H9 (cell line): Measurements from ENCODE around the gene FAF1. TPM values are rescaled to one million over a fixed set of nuclear protein-coding genes. Genes with fewer than 3 reads are reported as not detected.

ENCODE experiments used
- DNase-seq: peaks from one replicate; pipeline ENCODE4 v3.0.0-alpha.2; 2017
- H2AFZ ChIP-seq: one replicate; pipeline ENCODE4 v1.6.1; 2013; ENCODE audit warnings: mild to moderate bottlenecking, low read length, control low read depth, moderate library complexity
- H2AK5ac ChIP-seq: 2 replicates; pipeline ENCODE4 v1.6.1; 2013; ENCODE audit warnings: low read length, control low read depth, mixed read lengths; ENCODE audit not compliant: insufficient read length
- H2BK120ac ChIP-seq: one replicate; pipeline ENCODE4 v1.6.1; 2013; ENCODE audit warnings: low read depth, mild to moderate bottlenecking, low read length, control low read depth, inconsistent platforms; ENCODE audit not compliant: poor library complexity, severe bottlenecking
- H2BK12ac ChIP-seq: 2 replicates; pipeline ENCODE4 v1.6.1; 2013; ENCODE audit warnings: low read length, control low read depth, mixed read lengths, low read depth; ENCODE audit not compliant: insufficient read length
- H2BK15ac ChIP-seq: 2 replicates; pipeline ENCODE4 v1.6.1; 2013; ENCODE audit warnings: low read depth, low read length, control low read depth
- H2BK20ac ChIP-seq: one replicate; pipeline ENCODE4 v1.6.1; 2013; ENCODE audit warnings: low read depth, mild to moderate bottlenecking, low read length, control low read depth, inconsistent platforms; ENCODE audit not compliant: poor library complexity, severe bottlenecking
- H2BK5ac ChIP-seq: 2 replicates; pipeline ENCODE4 v1.6.1; 2013; ENCODE audit warnings: low read length, control low read depth, mixed read lengths; ENCODE audit not compliant: insufficient read length
- H3K14ac ChIP-seq: 2 replicates; pipeline ENCODE4 v1.6.1; 2013; ENCODE audit warnings: low read length, control low read depth; ENCODE audit not compliant: insufficient read depth
- H3K18ac ChIP-seq: 2 replicates; pipeline ENCODE4 v1.6.1; 2013; ENCODE audit warnings: low read depth, mild to moderate bottlenecking, mixed read lengths, low read length, control low read depth; ENCODE audit not compliant: insufficient read length
- H3K23ac ChIP-seq: 2 replicates; pipeline ENCODE4 v1.6.1; 2013; ENCODE audit warnings: low read length, control low read depth, mixed read lengths, low read depth; ENCODE audit not compliant: insufficient read length
- H3K23me2 ChIP-seq: 2 replicates; pipeline ENCODE4 v1.6.1; 2013; ENCODE audit warnings: low read depth, mild to moderate bottlenecking, mixed read lengths, low read length, control low read depth; ENCODE audit not compliant: insufficient read length, poor library complexity, severe bottlenecking
- H3K27ac ChIP-seq: 2 replicates; pipeline ENCODE4 v1.5.1; 2013; ENCODE audit warnings: low read length, control low read depth, mixed read lengths, low read depth; ENCODE audit not compliant: insufficient read length
- H3K27me3 ChIP-seq: 2 replicates; pipeline ENCODE4 v1.6.1; 2013; ENCODE audit warnings: low read length, control low read depth, inconsistent platforms; ENCODE audit not compliant: insufficient read depth
- H3K4ac ChIP-seq: 2 replicates; pipeline ENCODE4 v1.6.1; 2013; ENCODE audit warnings: low read depth, mild to moderate bottlenecking, control low read depth, inconsistent platforms, low read length, moderate library complexity
- H3K4me1 ChIP-seq: 2 replicates; pipeline ENCODE4 v1.6.1; 2013; ENCODE audit warnings: low read length, control low read depth, inconsistent platforms; ENCODE audit not compliant: insufficient read depth
- H3K4me2 ChIP-seq: 2 replicates; pipeline ENCODE4 v1.6.1; 2013; ENCODE audit warnings: low read length, control low read depth, mixed read lengths; ENCODE audit not compliant: insufficient read length, insufficient read depth
- H3K56ac ChIP-seq: 2 replicates; pipeline ENCODE4 v1.6.1; 2013; ENCODE audit warnings: low read depth, mild to moderate bottlenecking, mixed read lengths, low read length, control low read depth; ENCODE audit not compliant: insufficient read length
- H3K79me1 ChIP-seq: 2 replicates; pipeline ENCODE4 v1.6.1; 2013; ENCODE audit warnings: low read depth, mild to moderate bottlenecking, moderate library complexity, low read length, control low read depth, inconsistent platforms; ENCODE audit not compliant: insufficient read depth, poor library complexity, severe bottlenecking
- H3K79me2 ChIP-seq: 2 replicates; pipeline ENCODE4 v1.6.1; 2013; ENCODE audit warnings: low read length, control low read depth, inconsistent platforms; ENCODE audit not compliant: insufficient read depth
- H3K9ac ChIP-seq: 2 replicates; pipeline ENCODE4 v1.6.1; 2013; ENCODE audit warnings: low read length, control low read depth, mixed read lengths; ENCODE audit not compliant: insufficient read length; ENCODE audit errors: extremely low read depth
- H3K9me3 ChIP-seq: one replicate; pipeline ENCODE4 v1.6.1; 2013; ENCODE audit warnings: low read depth, low read length, inconsistent platforms; ENCODE audit not compliant: control insufficient read depth
- H3T11ph ChIP-seq: one replicate; pipeline ENCODE4 v1.6.1; 2013; ENCODE audit warnings: mild to moderate bottlenecking, low read length, control low read depth, inconsistent platforms
- H4K20me1 ChIP-seq: one replicate; pipeline ENCODE4 v1.6.1; 2013; ENCODE audit not compliant: control insufficient read depth, insufficient read length, insufficient read depth
- H4K5ac ChIP-seq: 2 replicates; pipeline ENCODE4 v1.6.1; 2013; ENCODE audit warnings: low read depth, mild to moderate bottlenecking, mixed read lengths, low read length, control low read depth; ENCODE audit not compliant: insufficient read length
- H4K8ac ChIP-seq: replicated peaks from 2 replicates; pipeline ENCODE4 v1.6.1; 2013; ENCODE audit warnings: low read length, control low read depth, mixed read lengths, low read depth; ENCODE audit not compliant: insufficient read length
- H4K91ac ChIP-seq: 2 replicates; pipeline ENCODE4 v1.6.1; 2013; ENCODE audit warnings: low read depth, mild to moderate bottlenecking, moderate library complexity, mixed read lengths, low read length, control low read depth; ENCODE audit not compliant: insufficient read length
- H3K27ac Mint-ChIP-seq, 3 experiments: 2 replicates in 2 of 3; 3 replicates in 1 of 3; pipeline ENCODE4 v1.8.0; 2020 to 2021; ENCODE audit warnings: mixed read lengths in 3 of 3, mild to moderate bottlenecking in 1 of 3, moderate library complexity in 1 of 3
- H3K27me3 Mint-ChIP-seq: 2 replicates; pipeline ENCODE4 v1.8.0; 2021; ENCODE audit warnings: low read depth, mild to moderate bottlenecking, moderate library complexity, mixed read lengths
- H3K36me3 Mint-ChIP-seq, 3 experiments: 2 replicates in 2 of 3; 3 replicates in 1 of 3; pipeline ENCODE4 v1.8.0; 2020 to 2021; ENCODE audit warnings: low read depth in 3 of 3, mixed read lengths in 3 of 3; ENCODE audit not compliant: insufficient read depth in 1 of 3
- H3K4me1 Mint-ChIP-seq, 2 experiments: 2 replicates each; pipeline ENCODE4 v1.8.0; 2020; ENCODE audit warnings: mixed read lengths in 2 of 2
- H3K4me3 Mint-ChIP-seq, 2 experiments: 2 replicates in 1 of 2; 3 replicates in 1 of 2; pipeline ENCODE4 v1.8.0; 2020 to 2021; ENCODE audit warnings: mild to moderate bottlenecking in 2 of 2, mixed read lengths in 2 of 2, moderate library complexity in 1 of 2
- H3K9me3 Mint-ChIP-seq, 2 experiments: 2 replicates in 1 of 2; 3 replicates in 1 of 2; pipeline ENCODE4 v1.8.0; 2020; ENCODE audit warnings: mild to moderate bottlenecking in 2 of 2, mixed read lengths in 2 of 2, moderate library complexity in 1 of 2
- CTCF ChIP-seq: fragments of 200-600 bp; sonication (generic); conservative IDR thresholded peaks from 3 replicates; pipeline ENCODE4 v1.8.0; 2021; ENCODE audit warnings: antibody characterized with exemption, mild to moderate bottlenecking
- WGBS: extraction: QIAGEN DNeasy Blood & Tissue Kit; methylation state at CpG from one replicate; pipeline ENCODE4 v1.1.7; 2013; ENCODE audit warnings: missing lambda C conversion rate, low lambda C conversion rate, mixed read lengths; ENCODE audit not compliant: insufficient read length; ENCODE audit errors: extremely low coverage; 5-methylcytosine and 5-hydroxymethylcytosine counted together
- total RNA-seq: library from RNA; stranded (reverse); gene quantifications from 2 replicates; pipeline ENCODE4 v1.2.1, GENCODE V29; 2021

FAF1 gene
- total RNA-seq, 1 experiment from 2014 or later: 60.8 TPM

GRCh38 chr1:50665413-50665812 is 294.7 kb downstream of the FAF1 start:
- H3K27me3 ChIP-seq: no peaks in the 10 kb centered on the region
- H3K23ac ChIP-seq: no peak overlapping the region
- Mint-ChIP-seq H3K9me3 (no peaks in the 10 kb centered on the region), H3K36me3 (no peaks in the 10 kb centered on the region), H3K4me3 (no peak overlapping the region), H3K27ac (no peak overlapping the region), H3K27me3 (no peaks in the 10 kb centered on the region), H3K4me1 (peaks cover 27 to 35% of the 10 kb centered on the region in 2 experiments)
- H2BK5ac ChIP-seq: no peak overlapping the region
- H3T11ph ChIP-seq: no peak overlapping the region
- H3K9me3 ChIP-seq: no peaks in the 10 kb centered on the region
- H3K79me2 ChIP-seq: no peaks in the 10 kb centered on the region
- H2BK15ac ChIP-seq: no peak overlapping the region
- H3K14ac ChIP-seq: no peak overlapping the region
- DNase-seq: no peak
- WGBS: no CpG with 5 or more reads among the region's 2 CpGs
- H4K91ac ChIP-seq: no peak overlapping the region
- no peak overlapping the region for H3K18ac ChIP-seq
- H3K4ac ChIP-seq: no peak overlapping the region
- no peak overlapping the region for H4K5ac ChIP-seq
- no peaks in the 10 kb centered on the region for H3K79me1 ChIP-seq
- no peak overlapping the region for H2BK20ac ChIP-seq
- no peaks in the 10 kb centered on the region for H3K23me2 ChIP-seq
- H4K20me1 ChIP-seq: no peaks in the 10 kb centered on the region
- H3K56ac ChIP-seq: no peak overlapping the region
- TF ChIP-seq CTCF: no peak
- no peak overlapping the region for H3K4me2 ChIP-seq
- H3K27ac ChIP-seq: no peak overlapping the region
- H2AK5ac ChIP-seq: no peak overlapping the region
- H2AFZ ChIP-seq: no peak overlapping the region
- no peak overlapping the region for H2BK120ac ChIP-seq
- H3K4me1 ChIP-seq: peaks cover 5% of the 10 kb centered on the region; the same call in 1 of the 2 replicates
- H2BK12ac ChIP-seq: no peak overlapping the region
- H4K8ac ChIP-seq: no peak overlapping the region
- H3K9ac ChIP-seq: no peak overlapping the region
